Activated T-helper 9 cell treated with anti-CD3 and anti-CD28 coated beads, Interleukin-2, amount 50 U/mL, for 16 hours (primary cell): ENCODE results near the gene PRSS22.

ENCODE experiments used
- DNase-seq: peaks from one replicate; pipeline ENCODE4 v3.0.0-alpha.2; 2020; ENCODE audit warnings: low read depth

PRSS22 gene

GRCh38 chr16:2857451-2858244 is at the start of gene PRSS22:
Gene PRSS22 (minus strand): TSS chr16:2858170. CDS start chr16:2858104, 66 bp downstream.
- no peak for DNase-seq

DNA sequence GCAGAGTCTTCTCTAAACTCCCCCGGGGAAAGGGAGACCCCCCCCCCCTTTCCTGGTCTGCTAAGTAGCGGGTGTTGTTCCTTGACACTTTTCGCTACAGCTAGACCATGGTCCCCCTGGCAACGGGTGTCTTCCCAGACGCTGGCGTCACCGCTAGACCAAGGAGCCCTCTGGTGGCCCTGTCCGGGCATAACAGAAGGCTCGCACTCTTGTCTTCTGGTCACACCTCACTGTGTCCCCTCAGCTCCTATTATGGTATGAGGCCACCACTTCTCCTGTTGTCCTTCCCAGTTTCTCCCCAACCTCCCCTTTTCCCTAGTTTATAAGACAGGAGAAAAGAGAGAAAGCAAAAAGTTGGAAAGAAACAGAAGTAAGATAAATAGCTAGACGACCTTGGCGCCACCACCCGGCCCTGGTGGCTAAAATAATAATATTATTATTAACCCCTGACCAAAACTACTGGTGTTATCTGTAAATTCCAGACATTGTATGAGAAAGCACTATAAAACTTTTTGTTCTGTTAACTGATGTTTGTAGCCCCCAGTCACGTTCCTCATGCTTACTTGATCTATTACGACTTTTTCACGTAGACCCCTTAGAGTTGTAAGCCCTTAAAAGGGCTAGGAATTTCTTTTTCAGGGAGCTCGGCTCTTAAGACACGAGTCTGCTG is 49.2 kb upstream of the PRSS22 start:
- DNase-seq = peak; percentile 33

- DNase-seq = no peak
Measured at GRCh38 chr16:2905988-2906387, 48.0 kb upstream of the PRSS22 start.

- DNase-seq = peak; percentile 84
Measured at GRCh38 chr16:2905241-2905987, 47.4 kb upstream of the PRSS22 start.

- no peak for DNase-seq
Measured at GRCh38 chr16:2904922-2905240, 46.9 kb upstream of the PRSS22 start.

- peak; percentile 70 for DNase-seq
Measured at GRCh38 chr16:2904100-2904921, 46.3 kb upstream of the PRSS22 start.

- DNase-seq = no peak
Measured at GRCh38 chr16:2902337-2903130, 44.6 kb upstream of the PRSS22 start.

DNA sequence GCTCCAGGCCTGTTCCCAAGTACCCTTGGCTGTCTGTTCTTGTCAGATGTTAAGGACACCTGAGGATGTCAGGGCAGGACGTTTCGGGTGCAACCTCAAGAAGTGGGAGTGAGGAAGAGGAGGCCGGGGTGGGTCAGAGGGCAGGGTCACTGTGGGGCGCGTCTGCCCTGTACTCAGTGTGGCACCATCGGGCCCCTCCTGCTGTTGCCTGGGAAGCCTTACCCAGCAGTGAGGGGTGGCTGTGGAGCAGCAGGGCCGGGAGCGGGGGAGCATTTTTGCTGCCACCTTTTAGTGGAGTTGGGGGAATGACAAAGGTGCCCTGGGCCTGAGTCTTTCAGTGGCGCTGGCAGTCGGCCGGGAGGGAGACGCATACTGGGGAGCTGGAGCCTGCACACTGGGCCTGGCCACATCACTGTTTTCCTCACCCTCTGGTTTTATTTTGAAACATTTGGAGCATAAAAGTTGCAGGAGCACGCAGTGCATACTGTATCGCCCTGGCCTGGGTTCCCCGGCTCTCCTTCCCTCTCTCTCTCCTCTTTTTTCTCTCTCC is 42.6 kb upstream of the PRSS22 start:
- DNase-seq = no peak

DNA sequence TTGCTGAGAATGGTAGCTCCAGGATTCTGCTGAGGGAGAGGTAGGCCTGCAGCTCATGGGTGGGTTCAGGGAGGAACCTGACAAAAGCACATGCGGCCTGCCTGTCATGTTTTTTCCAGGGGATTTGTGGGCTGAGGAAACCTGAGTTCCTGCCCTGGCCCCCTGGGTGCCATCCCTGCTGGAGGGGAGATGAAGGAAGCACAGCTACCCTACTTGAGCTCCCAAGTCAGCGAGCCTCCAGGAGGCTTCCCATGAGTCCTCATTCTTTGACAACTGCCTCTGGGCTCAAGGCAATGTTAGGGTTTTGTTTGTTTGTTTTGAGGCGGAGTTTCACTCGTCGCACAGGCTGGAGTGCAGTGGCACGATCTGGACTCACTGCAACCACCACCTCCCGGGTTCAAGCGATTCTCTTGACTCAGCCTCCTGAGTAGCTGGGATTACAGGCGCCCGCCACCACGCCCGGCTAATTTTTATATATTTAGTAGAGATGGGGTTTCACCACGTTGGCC is 41.6 kb upstream of the PRSS22 start:
- DNase-seq = no peak

DNA sequence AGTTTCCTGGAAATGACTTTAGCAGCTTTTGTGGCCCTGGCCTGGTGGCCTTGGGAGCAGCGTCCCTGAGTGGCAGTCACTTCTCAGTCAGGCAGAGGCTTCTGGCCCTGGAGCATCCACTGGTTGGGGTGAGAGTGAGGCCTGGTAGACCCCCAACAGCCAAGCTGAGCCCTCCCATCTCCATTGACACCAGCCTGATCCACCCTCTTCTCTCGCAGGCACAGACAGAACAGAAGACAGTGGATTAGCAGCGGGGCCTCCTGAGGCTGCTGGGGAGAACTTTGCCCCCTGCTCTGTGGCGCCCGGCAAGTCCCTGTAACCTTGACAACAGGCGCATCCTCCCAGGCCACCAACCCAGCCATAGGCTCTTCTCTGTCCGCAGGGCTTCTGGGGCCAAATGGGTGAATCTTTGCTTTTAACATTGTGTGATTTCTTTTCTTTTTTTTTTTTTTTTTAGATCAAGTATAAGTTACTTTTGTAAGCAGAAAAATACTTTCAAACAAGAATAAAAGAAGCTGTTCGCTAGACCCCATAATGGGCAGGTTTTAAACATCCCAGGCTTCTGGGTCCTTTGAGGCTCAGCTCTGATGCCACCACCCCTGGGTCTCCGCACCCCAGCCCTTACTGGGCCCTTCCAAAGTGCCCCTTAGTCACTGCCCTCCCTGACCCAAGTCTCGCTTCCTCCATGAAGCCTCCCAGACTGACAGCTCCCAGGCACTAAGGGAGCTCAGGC is 41.0 kb upstream of the PRSS22 start:
- no peak for DNase-seq

DNA sequence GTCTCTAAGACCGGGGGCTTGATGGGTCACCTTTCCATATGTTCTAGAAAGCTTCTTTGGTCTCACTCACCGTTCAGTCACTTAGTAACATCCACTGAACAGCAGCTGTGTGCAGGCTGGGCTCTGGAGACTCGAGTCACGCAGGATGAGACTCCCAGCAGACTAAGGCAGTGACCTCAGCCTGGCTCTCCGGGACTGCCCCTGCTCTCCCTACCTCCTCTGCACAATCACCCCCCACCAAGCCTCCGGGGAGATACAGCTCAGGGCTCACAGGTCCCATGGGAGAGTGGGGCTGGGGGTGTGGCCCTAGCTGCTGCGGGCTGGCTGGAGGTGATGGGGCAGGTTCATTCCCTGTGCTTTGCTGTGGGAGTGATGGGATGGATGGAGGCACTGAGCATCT is 39.1 kb upstream of the PRSS22 start:
- DNase-seq = no peak

DNA sequence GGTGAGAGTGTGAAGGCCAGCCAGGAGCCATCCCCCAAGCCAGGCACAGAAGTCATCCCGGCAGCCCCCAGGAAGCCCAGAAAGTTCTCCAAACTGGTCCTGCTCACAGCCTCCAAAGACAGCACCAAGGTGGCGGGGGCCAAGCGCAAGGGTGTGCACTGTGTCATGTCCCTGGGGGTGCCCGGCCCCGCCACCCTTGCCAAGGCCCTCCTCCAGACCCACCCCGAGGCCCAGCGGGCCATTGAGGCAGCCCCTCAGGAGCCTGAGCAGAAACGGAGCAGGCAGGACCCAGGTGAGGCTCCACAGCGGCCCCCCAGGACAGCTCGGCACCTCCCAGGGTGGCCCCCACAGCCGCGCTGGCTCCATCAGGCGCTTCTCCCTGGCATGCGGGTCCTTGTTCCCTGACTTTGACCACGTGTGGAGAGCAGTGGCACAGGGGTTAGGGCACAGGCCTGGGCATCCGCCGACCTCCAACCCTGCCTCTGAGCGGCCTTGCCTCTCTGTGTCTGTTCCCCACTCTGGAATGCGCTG is 38.6 kb upstream of the PRSS22 start:
- no peak for DNase-seq

DNA sequence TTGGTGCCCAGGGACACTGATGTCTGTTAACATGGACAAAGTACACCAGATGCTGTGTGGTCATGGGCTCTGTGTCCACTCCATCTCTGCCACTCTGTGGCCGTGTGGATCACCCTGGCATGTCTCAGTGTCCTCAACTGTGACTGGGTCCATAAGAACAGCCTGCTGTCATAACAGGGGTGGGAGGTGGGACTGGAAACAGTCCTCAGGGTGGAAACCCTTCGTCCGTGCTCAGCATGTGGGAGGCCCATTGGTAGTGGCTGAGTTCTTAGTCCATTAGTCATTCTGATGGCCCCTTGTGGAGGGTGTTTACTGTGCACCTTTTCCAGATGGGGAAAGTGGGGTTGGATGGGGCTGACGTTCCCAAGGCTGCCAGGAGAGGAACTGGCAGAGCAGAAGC is 37.8 kb upstream of the PRSS22 start:
- DNase-seq = no peak

GRCh38 chr16:2894231-2894630 is 36.3 kb upstream of the PRSS22 start:
- DNase-seq = no peak

DNA sequence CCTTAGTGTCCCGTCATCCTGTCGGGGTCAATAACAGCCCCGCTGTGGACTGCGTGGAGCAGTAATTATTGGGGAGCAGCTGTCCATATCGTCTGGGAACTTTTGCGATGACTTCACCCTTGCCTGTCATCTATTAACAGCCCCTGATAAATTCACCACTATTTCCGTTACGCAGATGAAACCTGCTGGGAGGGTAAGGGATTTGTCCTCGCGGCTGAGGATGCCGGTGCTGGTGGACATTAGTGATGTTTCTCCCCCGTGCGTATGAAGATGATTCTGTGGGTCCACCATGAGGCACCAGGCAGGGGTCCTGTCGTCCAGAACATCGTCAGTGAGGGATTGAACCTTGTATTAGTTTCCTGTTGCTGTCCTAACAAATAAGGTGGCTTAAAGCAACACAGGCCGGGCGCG is 26.1 kb upstream of the PRSS22 start:
- DNase-seq = no peak

- no peak for DNase-seq
Measured at GRCh38 chr16:2883458-2883908, 25.5 kb upstream of the PRSS22 start.

DNA sequence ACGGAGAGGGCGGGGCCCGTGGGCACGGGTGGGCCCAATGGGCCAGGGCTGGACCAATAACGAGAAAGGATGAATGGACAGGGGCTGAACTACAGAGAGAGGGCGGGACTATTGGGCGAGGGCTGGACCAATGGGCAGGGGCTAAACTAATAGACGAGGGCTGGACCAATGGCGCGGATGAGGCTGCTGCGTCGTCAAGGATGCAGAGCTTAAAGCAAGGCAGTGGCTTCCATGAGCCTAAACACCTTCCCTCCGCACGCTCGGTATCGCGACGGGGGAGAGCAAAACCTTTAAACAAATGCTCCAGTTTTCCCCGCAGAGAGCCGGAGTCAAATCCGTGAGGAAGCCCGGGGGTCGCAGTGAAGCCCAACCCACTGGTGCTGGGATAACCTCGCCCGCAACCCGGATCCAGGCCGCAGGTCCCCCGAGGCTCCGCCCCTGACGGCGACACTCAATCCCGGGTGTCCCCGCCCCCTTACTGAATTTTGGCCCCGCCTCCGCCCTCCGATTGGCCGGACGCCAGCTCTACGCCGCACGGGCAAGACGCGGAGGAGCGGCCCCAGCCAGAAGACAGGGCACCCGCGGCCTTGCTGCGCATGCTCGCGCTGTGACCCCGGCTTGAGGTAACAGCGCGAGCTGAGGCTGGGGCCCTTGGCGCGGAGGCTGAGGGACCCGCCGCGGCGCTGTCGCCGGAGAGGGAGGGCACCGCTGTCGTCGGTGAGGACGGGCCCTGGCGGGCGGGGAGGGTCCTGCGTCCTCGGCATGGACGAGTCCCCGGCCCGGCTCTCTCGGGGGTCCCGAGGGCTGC is 24.9 kb upstream of the PRSS22 start, which contains the start of gene FLYWCH2:
Gene FLYWCH2 (plus strand): TSS at position 566 of the 808 bp plus-strand sequence. CDS start 13,235 bp downstream, outside the sequence.
- peak; percentile 99 for DNase-seq

GRCh38 chr16:2881783-2882649 is 24.0 kb upstream of the PRSS22 start:
- DNase-seq = no peak
